ENCODE results near the gene DNAH11. TPM values are rescaled to one million over a fixed set of nuclear protein-coding genes. Genes with fewer than 3 reads are reported as not detected.

The DNAH11 gene
- total RNA-seq, 1 experiment from 2014 or later = 0.54 TPM

DNA sequence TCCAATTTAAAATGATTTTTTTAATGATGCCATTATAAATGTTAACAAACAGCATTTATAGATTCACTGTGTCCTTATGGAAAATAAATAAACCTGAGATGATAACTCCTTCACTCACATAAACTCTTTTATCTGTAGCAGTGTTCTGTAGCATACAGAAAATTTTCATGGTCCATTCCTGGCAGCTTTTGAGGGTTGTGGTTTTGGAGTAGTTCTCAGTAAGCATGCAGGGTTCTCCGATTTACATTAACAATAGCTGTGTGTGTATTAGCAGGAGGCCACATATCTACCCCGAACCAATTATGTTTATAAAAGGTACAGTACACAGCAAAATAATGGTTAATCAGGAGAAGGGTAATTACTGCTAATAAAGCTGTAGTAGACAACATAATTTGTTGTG lies 240.2 kb downstream of the DNAH11 start:
- Histone ChIP-seq H3K36me3 (ENCODE audit: insufficient read depth, low read length, poor library complexity, severe bottlenecking) (no peaks in the 10 kb centered on the region), H3K4me1 (ENCODE audit: insufficient read depth, low read length, poor library complexity, severe bottlenecking) (no peaks in the 10 kb centered on the region), H3K9me3 (ENCODE audit: low read depth, low read length, poor library complexity, severe bottlenecking) (no peaks in the 10 kb centered on the region), H3K4me3 (ENCODE audit: low read depth, low read length, poor library complexity, severe bottlenecking) (no peak overlapping the region), H3K27ac (ENCODE audit: low read depth, low read length, poor library complexity, severe bottlenecking) (no peak overlapping the region), H3K27me3 (replicated peaks; ENCODE audit: insufficient read depth, low read depth, low read length, poor library complexity) (peaks cover 82% of the 10 kb centered on the region)
- no peak for TF ChIP-seq EZH2 (IDR thresholded peaks at IDR 0.05; ENCODE audit: borderline replicate concordance, low read depth, low read length, poor library complexity, severe bottlenecking)
- POLR2A ChIA-PET (ENCODE audit: low non-redundant PET) = no interaction called here
- no peak for DNase-seq (ENCODE audit: low spot score)
- CTCF ChIA-PET = interaction anchor here (0.5 kb wide), 1 partner anchor 89 kb away, joined by 10 read pairs; no protein-coding TSS in a partner anchor
- no TSS peak for BruUV-seq (replicated peaks)
- intact Hi-C loops (cut with micrococcal nuclease; ENCODE audit: unreplicated experiment) = no loop called here

DNA sequence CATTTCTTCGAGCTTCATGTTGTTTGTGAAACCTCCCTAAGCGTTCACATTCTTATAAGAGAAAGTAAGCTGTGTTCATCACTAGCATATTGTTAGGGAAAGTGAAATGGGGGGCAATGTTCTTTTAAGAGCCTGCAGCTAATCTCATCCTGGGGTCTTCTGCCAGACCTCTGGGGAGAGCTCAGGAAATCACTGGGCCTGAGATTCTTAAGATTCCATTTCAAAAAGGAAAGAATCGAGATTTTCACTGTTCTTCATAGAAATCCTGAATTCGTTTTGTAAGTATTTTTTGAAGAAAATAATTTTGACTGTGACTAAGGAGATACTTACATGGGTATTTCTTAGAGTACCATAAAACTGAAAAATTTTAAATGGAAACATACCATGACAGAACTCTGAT lies 242.2 kb downstream of the DNAH11 start:
- H3K27ac ChIP-seq (ENCODE audit: low read depth, low read length, poor library complexity, severe bottlenecking) = no peak overlapping the region
- CTCF ChIA-PET = no interaction called here
- H3K4me1 ChIP-seq (ENCODE audit: insufficient read depth, low read length, poor library complexity, severe bottlenecking) = no peaks in the 10 kb centered on the region
- intact Hi-C loops (cut with micrococcal nuclease; ENCODE audit: unreplicated experiment) = no loop called here
- DNase-seq (ENCODE audit: low spot score) = no peak
- peaks cover 89% of the 10 kb centered on the region for H3K27me3 ChIP-seq (replicated peaks; ENCODE audit: insufficient read depth, low read depth, low read length, poor library complexity)
- no peak for TF ChIP-seq EZH2 (IDR thresholded peaks at IDR 0.05; ENCODE audit: borderline replicate concordance, low read depth, low read length, poor library complexity, severe bottlenecking)
- TF ChIP-seq, protein P1, sequence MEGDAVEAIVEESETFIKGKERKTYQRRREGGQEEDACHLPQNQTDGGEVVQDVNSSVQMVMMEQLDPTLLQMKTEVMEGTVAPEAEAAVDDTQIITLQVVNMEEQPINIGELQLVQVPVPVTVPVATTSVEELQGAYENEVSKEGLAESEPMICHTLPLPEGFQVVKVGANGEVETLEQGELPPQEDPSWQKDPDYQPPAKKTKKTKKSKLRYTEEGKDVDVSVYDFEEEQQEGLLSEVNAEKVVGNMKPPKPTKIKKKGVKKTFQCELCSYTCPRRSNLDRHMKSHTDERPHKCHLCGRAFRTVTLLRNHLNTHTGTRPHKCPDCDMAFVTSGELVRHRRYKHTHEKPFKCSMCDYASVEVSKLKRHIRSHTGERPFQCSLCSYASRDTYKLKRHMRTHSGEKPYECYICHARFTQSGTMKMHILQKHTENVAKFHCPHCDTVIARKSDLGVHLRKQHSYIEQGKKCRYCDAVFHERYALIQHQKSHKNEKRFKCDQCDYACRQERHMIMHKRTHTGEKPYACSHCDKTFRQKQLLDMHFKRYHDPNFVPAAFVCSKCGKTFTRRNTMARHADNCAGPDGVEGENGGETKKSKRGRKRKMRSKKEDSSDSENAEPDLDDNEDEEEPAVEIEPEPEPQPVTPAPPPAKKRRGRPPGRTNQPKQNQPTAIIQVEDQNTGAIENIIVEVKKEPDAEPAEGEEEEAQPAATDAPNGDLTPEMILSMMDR (conservative IDR thresholded peaks at IDR 0.05; ENCODE audit: low read depth, low read length) = no peak
- no TSS peak for BruUV-seq (replicated peaks)
- no peak overlapping the region for H3K4me3 ChIP-seq (ENCODE audit: low read depth, low read length, poor library complexity, severe bottlenecking)
- no peaks in the 10 kb centered on the region for H3K9me3 ChIP-seq (ENCODE audit: low read depth, low read length, poor library complexity, severe bottlenecking)
- no peaks in the 10 kb centered on the region for H3K36me3 ChIP-seq (ENCODE audit: insufficient read depth, low read length, poor library complexity, severe bottlenecking)
- POLR2A ChIA-PET (ENCODE audit: low non-redundant PET) = no interaction called here

DNA sequence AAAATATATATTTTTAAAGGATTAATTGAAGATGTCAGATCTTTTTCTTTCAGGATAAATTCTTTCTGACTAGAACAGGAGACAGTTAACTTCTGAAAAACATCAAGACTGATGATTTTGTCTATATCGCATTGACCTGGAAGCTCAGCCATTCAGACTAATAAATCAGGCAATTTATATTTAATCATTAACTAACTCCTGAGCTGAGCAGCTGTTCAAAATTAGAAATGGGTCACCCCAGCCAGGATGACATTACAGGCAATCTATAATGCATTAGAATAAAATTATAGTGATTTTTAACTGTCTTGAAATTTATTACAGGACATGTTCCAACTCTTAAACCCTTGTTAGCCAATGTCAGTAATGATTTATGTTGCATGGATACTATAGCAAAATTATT lies 263.0 kb downstream of the DNAH11 start:
- no peak for DNase-seq (ENCODE audit: low spot score)
- POLR2A ChIA-PET (ENCODE audit: low non-redundant PET) = no interaction called here
- CTCF ChIA-PET = no interaction called here
- intact Hi-C loops (cut with micrococcal nuclease; ENCODE audit: unreplicated experiment) = no loop called here
- no TSS peak for BruUV-seq (replicated peaks)
- H3K27ac ChIP-seq (ENCODE audit: low read depth, low read length, poor library complexity, severe bottlenecking) = no peak overlapping the region
- no peaks in the 10 kb centered on the region for H3K9me3 ChIP-seq (ENCODE audit: low read depth, low read length, poor library complexity, severe bottlenecking)
- TF ChIP-seq, protein P1 (conservative IDR thresholded peaks at IDR 0.05; ENCODE audit: low read depth, low read length) = no peak
- TF ChIP-seq EZH2 (IDR thresholded peaks at IDR 0.05; ENCODE audit: borderline replicate concordance, low read depth, low read length, poor library complexity, severe bottlenecking) = no peak
- H3K27me3 ChIP-seq (replicated peaks; ENCODE audit: insufficient read depth, low read depth, low read length, poor library complexity) = peaks cover 44% of the 10 kb centered on the region
- H3K4me3 ChIP-seq (ENCODE audit: low read depth, low read length, poor library complexity, severe bottlenecking) = no peak overlapping the region
- no peaks in the 10 kb centered on the region for H3K4me1 ChIP-seq (ENCODE audit: insufficient read depth, low read length, poor library complexity, severe bottlenecking)
- no peaks in the 10 kb centered on the region for H3K36me3 ChIP-seq (ENCODE audit: insufficient read depth, low read length, poor library complexity, severe bottlenecking)

DNA sequence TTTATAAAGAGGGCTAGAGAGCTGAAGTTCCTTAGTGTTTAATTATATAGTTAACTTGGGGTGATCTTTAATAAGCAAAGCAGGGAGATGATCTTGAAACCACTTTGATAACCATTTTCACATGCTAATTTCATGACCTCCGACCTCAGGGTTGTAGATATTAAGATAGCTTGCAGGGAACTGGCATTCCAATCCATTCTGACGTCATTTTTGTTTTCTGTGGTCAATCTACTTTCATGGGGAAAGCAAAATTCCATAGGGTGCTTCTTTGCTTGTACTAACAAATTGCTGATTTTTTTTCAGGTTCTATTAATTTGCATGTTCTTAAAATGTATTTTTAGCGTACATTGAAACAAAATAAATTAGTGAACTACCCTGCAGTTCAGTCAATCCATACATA lies 263.5 kb downstream of the DNAH11 start:
- TF ChIP-seq, protein P1 (conservative IDR thresholded peaks at IDR 0.05; ENCODE audit: low read depth, low read length) = no peak
- TF ChIP-seq EZH2 (IDR thresholded peaks at IDR 0.05; ENCODE audit: borderline replicate concordance, low read depth, low read length, poor library complexity, severe bottlenecking) = no peak
- BruUV-seq (replicated peaks) = no TSS peak

More for the DNA sequence above, 263.5 kb downstream of the DNAH11 start:
- no peaks in the 10 kb centered on the region for H3K4me1 ChIP-seq (ENCODE audit: insufficient read depth, low read length, poor library complexity, severe bottlenecking)
- no peaks in the 10 kb centered on the region for H3K9me3 ChIP-seq (ENCODE audit: low read depth, low read length, poor library complexity, severe bottlenecking)
- ChIA-PET CTCF (no interaction called here), POLR2A (ENCODE audit: low non-redundant PET) (no interaction called here)
- no peak for DNase-seq (ENCODE audit: low spot score)
- peaks cover 38% of the 10 kb centered on the region for H3K27me3 ChIP-seq (replicated peaks; ENCODE audit: insufficient read depth, low read depth, low read length, poor library complexity)
- intact Hi-C loops (cut with micrococcal nuclease; ENCODE audit: unreplicated experiment) = no loop called here
- no peaks in the 10 kb centered on the region for H3K36me3 ChIP-seq (ENCODE audit: insufficient read depth, low read length, poor library complexity, severe bottlenecking)
- no peak overlapping the region for H3K27ac ChIP-seq (ENCODE audit: low read depth, low read length, poor library complexity, severe bottlenecking)
- no peak overlapping the region for H3K4me3 ChIP-seq (ENCODE audit: low read depth, low read length, poor library complexity, severe bottlenecking)
